GM23338 (cell line): Measurements from ENCODE around the gene LEPR. TPM values are rescaled to one million over a fixed set of nuclear protein-coding genes. Genes with fewer than 3 reads are reported as not detected.

Source experiments
- ATAC-seq: fragments of 200-7000 bp; cut with Tn5 transposase; 3 replicates; pipeline ENCODE4 v1.9.1; 2020
- DNase-seq: peaks from one replicate; pipeline ENCODE4 v3.0.0-alpha.2; 2015; ENCODE audit warnings: low spot score
- H2AFZ ChIP-seq: fragments of 200-600 bp; sonication (generic); 2 replicates; pipeline ENCODE4 v1.8.0; 2016; ENCODE audit warnings: antibody characterized with exemption, mild to moderate bottlenecking, moderate library complexity
- H3F3A ChIP-seq: fragments of 200-600 bp; sonication (generic); replicated peaks from 2 replicates; pipeline ENCODE4 v1.8.0; 2017; ENCODE audit warnings: antibody characterized with exemption, mixed run types, low read depth
- H3K27ac ChIP-seq: fragments of 200-600 bp; sonication (generic); 2 replicates; pipeline ENCODE4 v1.6.1; 2016; ENCODE audit warnings: low read depth
- H3K27me3 ChIP-seq: fragments of 200-600 bp; sonication (generic); 2 replicates; pipeline ENCODE4 v1.8.0; 2016; ENCODE audit warnings: mild to moderate bottlenecking, mixed run types, moderate library complexity; ENCODE audit not compliant: insufficient read depth
- H3K36me3 ChIP-seq: fragments of 200-600 bp; sonication (generic); 2 replicates; pipeline ENCODE4 v1.8.0; 2016; ENCODE audit warnings: mild to moderate bottlenecking; ENCODE audit not compliant: insufficient read depth
- H3K4me1 ChIP-seq: fragments of 200-600 bp; sonication (generic); 2 replicates; pipeline ENCODE4 v1.8.0; 2016; ENCODE audit warnings: mild to moderate bottlenecking, moderate library complexity; ENCODE audit not compliant: insufficient read depth
- H3K4me2 ChIP-seq: fragments of 200-600 bp; sonication (generic); 2 replicates; pipeline ENCODE4 v1.7.1; 2017; ENCODE audit warnings: mixed run types
- H3K4me3 ChIP-seq: fragments of 200-600 bp; sonication (generic); 2 replicates; pipeline ENCODE4 v1.6.1; 2016; ENCODE audit warnings: mixed run types
- H3K79me2 ChIP-seq: fragments of 200-600 bp; sonication (generic); replicated peaks from 2 replicates; pipeline ENCODE4 v1.8.0; 2017; ENCODE audit warnings: mild to moderate bottlenecking; ENCODE audit not compliant: insufficient read depth
- H3K9me2 ChIP-seq: fragments of 200-600 bp; sonication (generic); 2 replicates; pipeline ENCODE4 v1.8.0; 2017; ENCODE audit not compliant: insufficient read depth
- H4K20me1 ChIP-seq: fragments of 200-600 bp; sonication (generic); replicated peaks from 2 replicates; pipeline ENCODE4 v1.8.0; 2017; ENCODE audit warnings: mild to moderate bottlenecking; ENCODE audit not compliant: insufficient read depth
- H3K27ac Mint-ChIP-seq: 2 replicates; pipeline ENCODE4 v1.8.0; 2020; ENCODE audit warnings: inconsistent platforms, mild to moderate bottlenecking, moderate library complexity, mixed read lengths
- H3K27me3 Mint-ChIP-seq: 3 replicates; pipeline ENCODE4 v1.8.0; 2022; ENCODE audit warnings: low read depth, mild to moderate bottlenecking, moderate library complexity, mixed read lengths, inconsistent platforms; ENCODE audit not compliant: insufficient read depth, poor library complexity
- H3K36me3 Mint-ChIP-seq: 3 replicates; pipeline ENCODE4 v1.8.0; 2021; ENCODE audit warnings: low read depth, mild to moderate bottlenecking, inconsistent platforms, moderate library complexity, mixed read lengths
- H3K4me1 Mint-ChIP-seq: 3 replicates; pipeline ENCODE4 v1.8.0; 2020; ENCODE audit warnings: mild to moderate bottlenecking, inconsistent platforms, mixed read lengths
- H3K4me3 Mint-ChIP-seq: 3 replicates; pipeline ENCODE4 v1.8.0; 2021; ENCODE audit warnings: moderate library complexity, mild to moderate bottlenecking, inconsistent platforms, mixed read lengths
- H3K9me3 Mint-ChIP-seq: 3 replicates; pipeline ENCODE4 v1.8.0; 2020; ENCODE audit warnings: moderate library complexity, mild to moderate bottlenecking, inconsistent platforms, mixed read lengths
- CREB1 ChIP-seq: fragments of 250-450 bp; sonication (Bioruptor Pico); IDR thresholded peaks from 2 replicates; pipeline ENCODE4 v1.5.0; 2020; ENCODE audit warnings: low read depth, mild to moderate bottlenecking, moderate library complexity
- EZH2 ChIP-seq: fragments of 200-600 bp; sonication (generic); IDR thresholded peaks from one replicate; pipeline ENCODE4 v1.8.0; 2017; ENCODE audit warnings: antibody characterized with exemption, mild to moderate bottlenecking, low read depth; ENCODE audit not compliant: unreplicated experiment
- EZH2phosphoT487 ChIP-seq: fragments of 200-600 bp; sonication (generic); IDR thresholded peaks from one replicate; pipeline ENCODE4 v1.8.1; 2018; ENCODE audit warnings: antibody characterized with exemption; ENCODE audit not compliant: unreplicated experiment
- JUNB ChIP-seq: IDR thresholded peaks from one replicate; pipeline ENCODE4 v1.6.1; 2016; ENCODE audit warnings: antibody characterized with exemption; ENCODE audit not compliant: unreplicated experiment
- NANOG ChIP-seq: IDR thresholded peaks from 2 replicates; pipeline ENCODE4 v1.6.1; 2016; ENCODE audit warnings: antibody characterized with exemption, borderline replicate concordance
- POLR2AphosphoS5 ChIP-seq: IDR thresholded peaks from 2 replicates; pipeline ENCODE4 v1.6.1; 2016; ENCODE audit warnings: antibody characterized with exemption, low read depth
- STAT1 ChIP-seq: IDR thresholded peaks from one replicate; pipeline ENCODE4 v1.6.1; 2016; ENCODE audit warnings: antibody characterized with exemption; ENCODE audit not compliant: unreplicated experiment
- ZNF114 ChIP-seq: fragments of 250-450 bp; sonication (Bioruptor Pico); IDR thresholded peaks from 2 replicates; pipeline ENCODE4 v1.5.0; 2020; ENCODE audit warnings: mild to moderate bottlenecking, moderate library complexity
- polyA plus RNA-seq: library from polyadenylated mRNA; unstranded; fragments of >200 nt; fragmentation: Nextera tagmentation; extraction: Ambion mirVana; gene quantifications from 2 replicates; pipeline ENCODE4 v1.2.1, GENCODE V29; 2016
- total RNA-seq: library from RNA; depleted of rRNA; stranded (reverse); fragments of >200 nt; shearing (Covaris generic); gene quantifications from 2 replicates; pipeline ENCODE4 v1.2.3, GENCODE V29; 2014
- TF ChIP-seq, protein P1 (sequence below): fragments of 250-450 bp; sonication (Bioruptor Pico); IDR thresholded peaks from 2 replicates; pipeline ENCODE4 v1.5.0; 2020; ENCODE audit warnings: mild to moderate bottlenecking, moderate library complexity
- TF ChIP-seq, protein P2 (sequence below): IDR thresholded peaks from 2 replicates; pipeline ENCODE4 v1.6.1; 2016; ENCODE audit warnings: antibody characterized with exemption

LEPR gene
- total and polyA plus RNA-seq, 2 experiments from 2014 or later = 2.1 to 4.7 TPM

- TF ChIP-seq, protein P1, sequence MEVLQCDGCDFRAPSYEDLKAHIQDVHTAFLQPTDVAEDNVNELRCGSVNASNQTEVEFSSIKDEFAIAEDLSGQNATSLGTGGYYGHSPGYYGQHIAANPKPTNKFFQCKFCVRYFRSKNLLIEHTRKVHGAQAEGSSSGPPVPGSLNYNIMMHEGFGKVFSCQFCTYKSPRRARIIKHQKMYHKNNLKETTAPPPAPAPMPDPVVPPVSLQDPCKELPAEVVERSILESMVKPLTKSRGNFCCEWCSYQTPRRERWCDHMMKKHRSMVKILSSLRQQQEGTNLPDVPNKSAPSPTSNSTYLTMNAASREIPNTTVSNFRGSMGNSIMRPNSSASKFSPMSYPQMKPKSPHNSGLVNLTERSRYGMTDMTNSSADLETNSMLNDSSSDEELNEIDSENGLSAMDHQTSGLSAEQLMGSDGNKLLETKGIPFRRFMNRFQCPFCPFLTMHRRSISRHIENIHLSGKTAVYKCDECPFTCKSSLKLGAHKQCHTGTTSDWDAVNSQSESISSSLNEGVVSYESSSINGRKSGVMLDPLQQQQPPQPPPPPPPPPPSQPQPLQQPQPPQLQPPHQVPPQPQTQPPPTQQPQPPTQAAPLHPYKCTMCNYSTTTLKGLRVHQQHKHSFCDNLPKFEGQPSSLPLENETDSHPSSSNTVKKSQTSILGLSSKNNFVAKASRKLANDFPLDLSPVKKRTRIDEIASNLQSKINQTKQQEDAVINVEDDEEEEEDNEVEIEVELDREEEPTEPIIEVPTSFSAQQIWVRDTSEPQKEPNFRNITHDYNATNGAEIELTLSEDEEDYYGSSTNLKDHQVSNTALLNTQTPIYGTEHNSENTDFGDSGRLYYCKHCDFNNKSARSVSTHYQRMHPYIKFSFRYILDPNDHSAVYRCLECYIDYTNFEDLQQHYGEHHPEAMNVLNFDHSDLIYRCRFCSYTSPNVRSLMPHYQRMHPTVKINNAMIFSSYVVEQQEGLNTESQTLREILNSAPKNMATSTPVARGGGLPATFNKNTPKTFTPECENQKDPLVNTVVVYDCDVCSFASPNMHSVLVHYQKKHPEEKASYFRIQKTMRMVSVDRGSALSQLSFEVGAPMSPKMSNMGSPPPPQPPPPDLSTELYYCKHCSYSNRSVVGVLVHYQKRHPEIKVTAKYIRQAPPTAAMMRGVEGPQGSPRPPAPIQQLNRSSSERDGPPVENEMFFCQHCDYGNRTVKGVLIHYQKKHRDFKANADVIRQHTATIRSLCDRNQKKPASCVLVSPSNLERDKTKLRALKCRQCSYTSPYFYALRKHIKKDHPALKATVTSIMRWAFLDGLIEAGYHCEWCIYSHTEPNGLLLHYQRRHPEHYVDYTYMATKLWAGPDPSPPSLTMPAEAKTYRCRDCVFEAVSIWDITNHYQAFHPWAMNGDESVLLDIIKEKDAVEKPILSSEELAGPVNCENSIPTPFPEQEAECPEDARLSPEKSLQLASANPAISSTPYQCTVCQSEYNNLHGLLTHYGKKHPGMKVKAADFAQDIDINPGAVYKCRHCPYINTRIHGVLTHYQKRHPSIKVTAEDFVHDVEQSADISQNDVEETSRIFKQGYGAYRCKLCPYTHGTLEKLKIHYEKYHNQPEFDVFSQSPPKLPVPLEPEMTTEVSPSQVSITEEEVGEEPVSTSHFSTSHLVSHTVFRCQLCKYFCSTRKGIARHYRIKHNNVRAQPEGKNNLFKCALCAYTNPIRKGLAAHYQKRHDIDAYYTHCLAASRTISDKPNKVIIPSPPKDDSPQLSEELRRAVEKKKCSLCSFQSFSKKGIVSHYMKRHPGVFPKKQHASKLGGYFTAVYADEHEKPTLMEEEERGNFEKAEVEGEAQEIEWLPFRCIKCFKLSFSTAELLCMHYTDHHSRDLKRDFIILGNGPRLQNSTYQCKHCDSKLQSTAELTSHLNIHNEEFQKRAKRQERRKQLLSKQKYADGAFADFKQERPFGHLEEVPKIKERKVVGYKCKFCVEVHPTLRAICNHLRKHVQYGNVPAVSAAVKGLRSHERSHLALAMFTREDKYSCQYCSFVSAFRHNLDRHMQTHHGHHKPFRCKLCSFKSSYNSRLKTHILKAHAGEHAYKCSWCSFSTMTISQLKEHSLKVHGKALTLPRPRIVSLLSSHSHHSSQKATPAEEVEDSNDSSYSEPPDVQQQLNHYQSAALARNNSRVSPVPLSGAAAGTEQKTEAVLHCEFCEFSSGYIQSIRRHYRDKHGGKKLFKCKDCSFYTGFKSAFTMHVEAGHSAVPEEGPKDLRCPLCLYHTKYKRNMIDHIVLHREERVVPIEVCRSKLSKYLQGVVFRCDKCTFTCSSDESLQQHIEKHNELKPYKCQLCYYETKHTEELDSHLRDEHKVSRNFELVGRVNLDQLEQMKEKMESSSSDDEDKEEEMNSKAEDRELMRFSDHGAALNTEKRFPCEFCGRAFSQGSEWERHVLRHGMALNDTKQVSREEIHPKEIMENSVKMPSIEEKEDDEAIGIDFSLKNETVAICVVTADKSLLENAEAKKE (CRISPR knock-in tag) = no peak
- TF ChIP-seq POLR2AphosphoS5 = no peak
- no peak for TF ChIP-seq STAT1
- no peak for TF ChIP-seq NANOG
- no peak for TF ChIP-seq CREB1
- TF ChIP-seq JUNB = no peak
- TF ChIP-seq, protein P2, sequence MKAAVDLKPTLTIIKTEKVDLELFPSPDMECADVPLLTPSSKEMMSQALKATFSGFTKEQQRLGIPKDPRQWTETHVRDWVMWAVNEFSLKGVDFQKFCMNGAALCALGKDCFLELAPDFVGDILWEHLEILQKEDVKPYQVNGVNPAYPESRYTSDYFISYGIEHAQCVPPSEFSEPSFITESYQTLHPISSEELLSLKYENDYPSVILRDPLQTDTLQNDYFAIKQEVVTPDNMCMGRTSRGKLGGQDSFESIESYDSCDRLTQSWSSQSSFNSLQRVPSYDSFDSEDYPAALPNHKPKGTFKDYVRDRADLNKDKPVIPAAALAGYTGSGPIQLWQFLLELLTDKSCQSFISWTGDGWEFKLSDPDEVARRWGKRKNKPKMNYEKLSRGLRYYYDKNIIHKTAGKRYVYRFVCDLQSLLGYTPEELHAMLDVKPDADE = no peak
- TF ChIP-seq ZNF114 (CRISPR knock-in tag) = no peak
- no peak for TF ChIP-seq EZH2phosphoT487
- TF ChIP-seq EZH2 = no peak
Observed at GRCh38 chr1:65404941-65405340, 15.5 kb upstream of the LEPR start (continued).

GRCh38 chr1:65407877-65408276 lies 12.6 kb upstream of the LEPR start:
- H3K9me3 Mint-ChIP-seq = no peaks in the 10 kb centered on the region
- Histone ChIP-seq H3K4me2 (no peak overlapping the region), H2AFZ (no peak overlapping the region), H4K20me1 (no peaks in the 10 kb centered on the region), H3K79me2 (no peaks in the 10 kb centered on the region), H3K27ac (no peak overlapping the region), H3K27me3 (no peaks in the 10 kb centered on the region), H3K36me3 (no peaks in the 10 kb centered on the region), H3K4me1 (peaks cover 11% of the 10 kb centered on the region; the same call in 1 of the 2 replicates), H3F3A (no peaks in the 10 kb centered on the region), H3K9me2 (no peaks in the 10 kb centered on the region), H3K4me3 (no peak overlapping the region)
- no peak overlapping the region for H3K27ac Mint-ChIP-seq
- DNase-seq (no peak), ATAC-seq (no peak)
- peaks cover 8% of the 10 kb centered on the region for H3K4me1 Mint-ChIP-seq
- no peaks in the 10 kb centered on the region for H3K36me3 Mint-ChIP-seq
- no peaks in the 10 kb centered on the region for H3K27me3 Mint-ChIP-seq
- no peak overlapping the region for H3K4me3 Mint-ChIP-seq
- TF ChIP-seq EZH2 = no peak
- no peak for TF ChIP-seq NANOG
- TF ChIP-seq, protein P1 (CRISPR knock-in tag) = no peak
- TF ChIP-seq POLR2AphosphoS5 = no peak
- no peak for TF ChIP-seq EZH2phosphoT487
